GM18505 (cell line): ENCODE data around the gene ZNF646.

Experiments
- ATAC-seq: cut with Tn5 transposase; IDR thresholded peaks from one replicate; pipeline ENCODE4 v1.9.1; 2021; ENCODE audit not compliant: unreplicated experiment
- POLR2A ChIP-seq: IDR thresholded peaks from 4 replicates; pipeline ENCODE4 v1.6.1; 2011; ENCODE audit warnings: borderline replicate concordance; ENCODE audit not compliant: insufficient read depth, insufficient read length; ENCODE audit errors: extremely low read depth

ZNF646 gene

GRCh38 chr16:31050280-31051030, 23.8 kb upstream of the ZNF646 start:
- TF ChIP-seq POLR2A = no peak
- ATAC-seq = no peak

- ATAC-seq = no peak
- no peak for TF ChIP-seq POLR2A
Observed at GRCh38 chr16:31052114-31052513, 22.1 kb upstream of the ZNF646 start.

- no peak for ATAC-seq
- no peak for TF ChIP-seq POLR2A
Observed at GRCh38 chr16:31055613-31056012, 18.6 kb upstream of the ZNF646 start.

- TF ChIP-seq POLR2A = no peak
- no peak for ATAC-seq
Observed at GRCh38 chr16:31061126-31061812, 13.0 kb upstream of the ZNF646 start.

GRCh38 chr16:31061813-31062440, 12.3 kb upstream of the ZNF646 start:
- no peak for TF ChIP-seq POLR2A
- ATAC-seq = no peak

GRCh38 chr16:31063495-31063842, 10.8 kb upstream of the ZNF646 start:
- no peak for ATAC-seq
- no peak for TF ChIP-seq POLR2A

- ATAC-seq = no peak
- no peak for TF ChIP-seq POLR2A
Observed at GRCh38 chr16:31063843-31064611, 10.2 kb upstream of the ZNF646 start.

GRCh38 chr16:31064882-31065461, 9.2 kb upstream of the ZNF646 start:
- no peak for TF ChIP-seq POLR2A
- no peak for ATAC-seq

GRCh38 chr16:31067342-31067741, 6.9 kb upstream of the ZNF646 start:
- TF ChIP-seq POLR2A = no peak
- ATAC-seq = no peak

GRCh38 chr16:31071861-31072260, 2.4 kb upstream of the ZNF646 start:
- no peak for TF ChIP-seq POLR2A
- ATAC-seq = no peak

GRCh38 chr16:31072540-31073141, 1.6 kb upstream of the ZNF646 start:
- TF ChIP-seq POLR2A = no peak
- peak; percentile 2 for ATAC-seq

GRCh38 chr16:31073142-31073969, 866 bp upstream of the ZNF646 start:
- no peak for TF ChIP-seq POLR2A
- ATAC-seq = peak; percentile 51
